ENCODE results near the gene RAI2. TPM values are rescaled to one million over a fixed set of nuclear protein-coding genes. Genes with fewer than 3 reads are reported as not detected.

The RAI2 gene
- total RNA-seq, 1 donor from 2014 or later = not detected

- Mint-ChIP-seq H3K36me3 (ENCODE audit: low read depth) (no peaks in the 10 kb centered on the region), H3K4me1 (no peaks in the 10 kb centered on the region), H3K4me3 (no peak overlapping the region), H3K27ac (no peak overlapping the region), H3K27me3 (no peaks in the 10 kb centered on the region), H3K9me3 (no peaks in the 10 kb centered on the region)
- TF ChIP-seq CTCF (IDR thresholded peaks at IDR 0.05) = no peak
- intact Hi-C loops (cut with micrococcal nuclease) = no loop called here
- DNase-seq (no peak), ATAC-seq (ENCODE audit: low read depth) (no peak)
- POLR2A ChIA-PET = no interaction called here
- CTCF ChIA-PET = no interaction called here
Observed at GRCh38 chrX:17814059-17814458, 47.0 kb downstream of the RAI2 start.

- no peaks in the 10 kb centered on the region for H3K4me1 Mint-ChIP-seq
- H3K9me3 Mint-ChIP-seq = no peaks in the 10 kb centered on the region
- no peaks in the 10 kb centered on the region for H3K36me3 Mint-ChIP-seq (ENCODE audit: low read depth)
- no peak for TF ChIP-seq CTCF (IDR thresholded peaks at IDR 0.05)
- ChIA-PET POLR2A (no interaction called here), CTCF (no interaction called here)
- intact Hi-C loops (cut with micrococcal nuclease) = no loop called here
- H3K4me3 Mint-ChIP-seq = no peak overlapping the region
- ATAC-seq (ENCODE audit: low read depth) = no peak
- no peak overlapping the region for H3K27ac Mint-ChIP-seq
- DNase-seq = no peak
- no peaks in the 10 kb centered on the region for H3K27me3 Mint-ChIP-seq
Observed at GRCh38 chrX:17813277-17813676, 47.8 kb downstream of the RAI2 start.

- DNase-seq (no peak), ATAC-seq (ENCODE audit: low read depth) (no peak)
- intact Hi-C loops (cut with micrococcal nuclease) = no loop called here
- no peaks in the 10 kb centered on the region for H3K4me1 Mint-ChIP-seq
- no peaks in the 10 kb centered on the region for H3K27me3 Mint-ChIP-seq
- POLR2A ChIA-PET = no interaction called here
- no peak overlapping the region for H3K4me3 Mint-ChIP-seq
- no peaks in the 10 kb centered on the region for H3K9me3 Mint-ChIP-seq
- no peak for TF ChIP-seq CTCF (IDR thresholded peaks at IDR 0.05)
- CTCF ChIA-PET = no interaction called here
- no peaks in the 10 kb centered on the region for H3K36me3 Mint-ChIP-seq (ENCODE audit: low read depth)
- H3K27ac Mint-ChIP-seq = no peak overlapping the region
Observed at GRCh38 chrX:17812763-17813162, 48.3 kb downstream of the RAI2 start.

- no peaks in the 10 kb centered on the region for H3K4me1 Mint-ChIP-seq
Observed at GRCh38 chrX:17809984-17810383, 51.1 kb downstream of the RAI2 start.

GRCh38 chrX:17809273-17809672 is 51.8 kb downstream of the RAI2 start:
- CTCF ChIA-PET = no interaction called here
- H3K9me3 Mint-ChIP-seq = no peaks in the 10 kb centered on the region
- no peak for TF ChIP-seq CTCF (IDR thresholded peaks at IDR 0.05)
- intact Hi-C loops (cut with micrococcal nuclease) = no loop called here
- no peaks in the 10 kb centered on the region for H3K4me1 Mint-ChIP-seq
- no peak overlapping the region for H3K4me3 Mint-ChIP-seq
- DNase-seq = no peak
- H3K27me3 Mint-ChIP-seq = no peaks in the 10 kb centered on the region
- ATAC-seq (ENCODE audit: low read depth) = no peak
- H3K36me3 Mint-ChIP-seq (ENCODE audit: low read depth) = no peaks in the 10 kb centered on the region
- no peak overlapping the region for H3K27ac Mint-ChIP-seq
- POLR2A ChIA-PET = no interaction called here

More at GRCh38 chrX:17809984-17810383, 51.1 kb downstream of the RAI2 start:
- no peak for DNase-seq
- Mint-ChIP-seq H3K27ac (no peak overlapping the region), H3K36me3 (ENCODE audit: low read depth) (no peaks in the 10 kb centered on the region), H3K27me3 (no peaks in the 10 kb centered on the region), H3K9me3 (no peaks in the 10 kb centered on the region), H3K4me3 (no peak overlapping the region)
- intact Hi-C loops (cut with micrococcal nuclease) = no loop called here
- ChIA-PET POLR2A (no interaction called here), CTCF (no interaction called here)
- no peak for TF ChIP-seq CTCF (IDR thresholded peaks at IDR 0.05)
- no peak for ATAC-seq (ENCODE audit: low read depth)
